Activated naive CD8-positive, alpha-beta T cell treated with anti-CD3 and anti-CD28 coated beads for 36 hours (primary cell): Measurements from ENCODE around the gene ENTHD1. TPM values are rescaled to one million over a fixed set of nuclear protein-coding genes. Genes with fewer than 3 reads are reported as not detected.

Source experiments
- DNase-seq: peaks from one replicate; pipeline ENCODE4 v3.0.0; 2021
- H3K27ac Mint-ChIP-seq: one replicate; pipeline ENCODE4 v1.8.0; 2022; ENCODE audit warnings: mild to moderate bottlenecking, moderate library complexity, mixed read lengths
- H3K27me3 Mint-ChIP-seq: one replicate; pipeline ENCODE4 v1.8.0; 2022; ENCODE audit warnings: mild to moderate bottlenecking, mixed read lengths
- H3K36me3 Mint-ChIP-seq: one replicate; pipeline ENCODE4 v1.8.0; 2021; ENCODE audit warnings: mild to moderate bottlenecking, mixed read lengths
- H3K4me1 Mint-ChIP-seq: one replicate; pipeline ENCODE4 v1.8.0; 2021; ENCODE audit warnings: mixed read lengths
- H3K4me3 Mint-ChIP-seq: one replicate; pipeline ENCODE4 v1.8.0; 2022; ENCODE audit warnings: mild to moderate bottlenecking, moderate library complexity, mixed read lengths
- H3K9me3 Mint-ChIP-seq: one replicate; pipeline ENCODE4 v1.8.0; 2022; ENCODE audit warnings: mixed read lengths
- total RNA-seq, 2 experiments: library from RNA; stranded (reverse); gene quantifications; one replicate each; pipeline ENCODE4 v1.2.3, GENCODE V29; 2021

ENTHD1 gene
- total RNA-seq, 2 experiments from 2014 or later, result 0.20 to 0.39 TPM

DNA sequence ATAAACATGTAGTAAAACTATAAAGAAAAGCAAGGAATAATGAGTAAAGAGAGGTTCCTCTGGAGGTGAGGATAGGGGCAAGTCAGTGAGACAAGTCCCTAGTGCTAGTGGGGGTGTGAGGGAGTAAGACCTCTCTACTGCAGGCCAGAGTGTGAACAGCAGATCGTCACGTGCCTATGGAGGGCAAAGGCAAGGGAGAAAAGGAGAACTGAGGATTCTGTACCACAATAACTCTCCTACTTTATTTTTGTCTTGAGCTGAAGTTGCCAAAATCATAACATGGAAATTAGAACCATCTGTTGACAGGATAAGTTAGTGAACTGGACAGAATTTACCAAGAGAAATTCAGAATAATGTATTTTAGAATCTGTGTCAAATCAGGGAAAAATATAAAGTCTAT is 77.6 kb downstream of the ENTHD1 start:
- H3K27ac Mint-ChIP-seq, result no peak overlapping the region
- H3K9me3 Mint-ChIP-seq, result no peaks in the 10 kb centered on the region
- H3K27me3 Mint-ChIP-seq, result peaks cover 7% of the 10 kb centered on the region
- H3K4me1 Mint-ChIP-seq, result no peaks in the 10 kb centered on the region
- no peak for DNase-seq
- H3K36me3 Mint-ChIP-seq, result no peaks in the 10 kb centered on the region
- H3K4me3 Mint-ChIP-seq, result no peak overlapping the region

DNA sequence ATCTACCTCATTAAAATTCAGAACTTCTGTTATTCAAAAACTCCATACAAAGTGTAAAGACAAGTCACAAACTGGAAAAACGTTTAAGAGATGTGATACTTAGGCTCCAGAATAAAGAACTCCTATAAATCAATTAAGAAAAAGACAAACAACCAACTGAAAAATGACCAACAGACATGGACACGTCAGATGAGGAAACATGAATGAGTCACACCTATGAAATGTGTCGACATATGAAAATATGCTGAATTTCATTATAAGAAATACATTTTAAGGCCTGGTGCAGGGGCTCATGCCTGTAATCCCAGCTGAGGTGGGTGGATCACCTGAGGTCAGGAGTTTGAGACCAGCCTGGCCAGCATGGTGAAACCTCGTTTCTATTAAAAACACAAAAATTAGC is 78.7 kb downstream of the ENTHD1 start:
- Mint-ChIP-seq H3K4me1 (peaks cover 4% of the 10 kb centered on the region), H3K36me3 (no peaks in the 10 kb centered on the region), H3K27me3 (peaks cover 7% of the 10 kb centered on the region), H3K27ac (no peak overlapping the region), H3K9me3 (no peaks in the 10 kb centered on the region), H3K4me3 (no peak overlapping the region)
- DNase-seq, result no peak

DNA sequence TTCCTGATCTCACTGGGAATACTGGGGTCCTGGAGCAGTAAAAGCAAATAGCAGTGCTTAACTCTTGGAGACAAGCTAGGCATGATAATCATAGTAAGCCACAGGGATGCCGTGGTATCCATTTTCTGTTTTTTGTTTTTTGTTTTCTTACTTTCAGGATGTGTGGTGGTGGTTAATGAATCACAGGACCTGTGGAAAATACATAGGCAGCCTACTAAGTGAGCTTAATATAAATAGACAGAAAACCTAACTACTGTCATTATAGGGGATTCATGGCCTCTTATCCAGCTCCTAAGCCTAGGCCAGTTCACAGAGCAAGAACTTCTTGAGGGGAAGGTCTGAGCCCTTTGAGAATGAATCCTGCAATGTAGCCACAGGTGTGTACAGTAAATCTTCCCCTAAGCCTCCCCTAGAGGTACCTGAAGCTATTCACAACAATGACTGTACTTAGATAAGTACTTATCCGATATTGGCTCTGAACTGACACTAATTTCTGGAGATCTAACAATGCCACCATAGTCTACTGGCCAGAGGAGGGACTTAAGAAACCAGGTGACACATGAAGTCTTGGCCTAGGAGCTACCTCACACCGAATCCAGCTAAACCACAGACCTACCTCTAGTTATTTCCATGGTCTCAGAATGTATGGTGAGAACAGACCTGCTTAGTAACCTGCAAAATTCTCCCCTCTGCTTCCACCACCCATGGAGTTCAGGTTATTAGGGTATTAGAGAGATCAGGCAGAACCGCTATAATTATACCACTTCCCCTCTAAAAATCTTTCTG is 83.6 kb downstream of the ENTHD1 start:
- peaks cover 15% of the 10 kb centered on the region for H3K4me1 Mint-ChIP-seq
- no peak for DNase-seq
- no peaks in the 10 kb centered on the region for H3K9me3 Mint-ChIP-seq

DNA sequence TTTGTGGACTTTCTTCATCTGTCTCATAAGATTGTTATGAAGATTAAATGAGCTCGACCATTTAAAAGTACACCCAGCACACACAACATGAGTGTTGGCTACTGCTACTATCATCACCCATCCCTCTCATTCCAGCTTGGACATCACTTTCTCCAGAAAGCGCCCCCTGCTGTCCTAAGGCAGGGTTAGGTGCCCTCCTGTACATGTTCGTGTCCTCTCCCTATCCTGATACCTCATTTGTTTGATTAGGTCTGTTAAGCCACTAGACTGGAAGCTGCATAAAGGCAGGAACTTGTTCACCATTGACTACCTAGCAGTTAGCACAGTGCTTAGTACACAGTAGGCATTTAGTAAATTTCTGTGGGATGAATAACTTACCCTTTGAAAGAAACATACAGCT is 85.5 kb downstream of the ENTHD1 start:
- Mint-ChIP-seq H3K4me1 (peaks cover 15% of the 10 kb centered on the region), H3K27me3 (peaks cover 14% of the 10 kb centered on the region), H3K4me3 (no peak overlapping the region), H3K36me3 (no peaks in the 10 kb centered on the region), H3K9me3 (no peaks in the 10 kb centered on the region), H3K27ac (no peak overlapping the region)
- DNase-seq, result peak; percentile 25

More for the DNA sequence above, 83.6 kb downstream of the ENTHD1 start:
- Mint-ChIP-seq H3K4me3 (no peak overlapping the region), H3K27me3 (peaks cover 14% of the 10 kb centered on the region), H3K36me3 (no peaks in the 10 kb centered on the region), H3K27ac (no peak overlapping the region)

- H3K36me3 Mint-ChIP-seq, result no peaks in the 10 kb centered on the region
- H3K27ac Mint-ChIP-seq, result no peak overlapping the region
- H3K9me3 Mint-ChIP-seq, result no peaks in the 10 kb centered on the region
Measured at GRCh38 chr22:39806109-39806508, 87.5 kb downstream of the ENTHD1 start.

GRCh38 chr22:39805117-39805516 is 88.4 kb downstream of the ENTHD1 start:
- Mint-ChIP-seq H3K4me3 (no peak overlapping the region), H3K36me3 (no peaks in the 10 kb centered on the region), H3K27me3 (peaks cover 12% of the 10 kb centered on the region), H3K27ac (no peak overlapping the region), H3K4me1 (peaks cover 12% of the 10 kb centered on the region), H3K9me3 (no peaks in the 10 kb centered on the region)
- no peak for DNase-seq

More at GRCh38 chr22:39806109-39806508, 87.5 kb downstream of the ENTHD1 start:
- Mint-ChIP-seq H3K27me3 (peaks cover 12% of the 10 kb centered on the region), H3K4me1 (peaks cover 15% of the 10 kb centered on the region), H3K4me3 (no peak overlapping the region)
- DNase-seq, result no peak

DNA sequence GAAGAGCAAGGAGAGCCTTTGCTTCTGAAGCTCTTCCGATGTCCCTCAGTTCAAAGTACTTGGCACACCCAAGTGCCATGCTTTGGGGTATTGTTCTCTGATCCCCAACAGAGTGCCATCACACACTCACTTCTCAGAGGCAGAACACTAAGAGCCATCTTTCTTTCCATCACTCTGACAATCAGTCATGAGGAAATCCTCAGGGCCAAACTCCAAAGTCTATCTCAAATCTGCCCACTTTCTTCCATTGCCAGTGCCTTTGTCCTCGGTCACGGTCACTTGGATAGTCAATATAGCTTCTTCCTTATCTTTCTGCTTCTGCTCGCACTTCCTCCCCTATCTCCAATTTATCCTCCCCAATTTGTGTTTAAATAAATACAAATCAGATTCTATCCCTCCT is 90.9 kb downstream of the ENTHD1 start:
- Mint-ChIP-seq H3K36me3 (peaks cover 2% of the 10 kb centered on the region), H3K9me3 (peaks cover 7% of the 10 kb centered on the region), H3K4me3 (no peak overlapping the region), H3K27me3 (peaks cover 5% of the 10 kb centered on the region), H3K4me1 (peaks cover 6% of the 10 kb centered on the region), H3K27ac (no peak overlapping the region)
- DNase-seq, result no peak

DNA sequence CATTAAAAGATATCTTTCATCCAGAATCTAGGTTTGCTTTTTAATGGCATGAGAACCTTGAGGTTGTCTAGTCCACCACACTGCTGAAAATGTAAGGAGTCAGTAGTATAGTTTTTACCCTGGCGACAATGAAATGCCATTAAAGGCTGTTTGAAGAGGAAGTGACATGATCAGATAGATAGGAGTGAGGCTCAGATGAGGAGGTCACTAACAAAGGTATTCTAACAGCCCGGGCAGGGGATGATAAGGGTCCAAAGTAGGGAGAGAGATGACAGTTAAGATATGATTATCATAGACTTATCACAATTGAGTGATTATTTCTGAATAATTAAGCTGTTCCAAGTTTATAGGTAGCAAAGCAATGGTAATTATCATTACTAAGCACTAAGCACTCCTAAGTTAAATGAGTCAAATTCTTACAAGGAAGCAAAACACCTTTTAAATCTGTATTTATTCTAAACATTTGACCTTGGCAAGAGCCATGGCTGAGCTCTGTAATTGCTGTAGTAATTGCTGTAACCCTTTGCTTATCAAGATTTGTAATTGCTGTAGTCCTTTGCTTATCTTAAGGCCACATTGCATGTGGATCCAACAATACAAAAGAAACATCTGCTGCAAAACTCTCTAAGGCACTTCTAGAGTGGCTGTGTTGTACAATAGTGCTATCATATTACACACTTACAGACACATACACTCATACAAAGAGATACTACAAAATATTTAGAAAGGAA is 92.6 kb downstream of the ENTHD1 start:
- Mint-ChIP-seq H3K9me3 (peaks cover 20% of the 10 kb centered on the region), H3K4me3 (no peak overlapping the region), H3K36me3 (peaks cover 7% of the 10 kb centered on the region), H3K4me1 (peaks cover 6% of the 10 kb centered on the region), H3K27me3 (peaks cover 5% of the 10 kb centered on the region), H3K27ac (no peak overlapping the region)
- DNase-seq, result no peak

DNA sequence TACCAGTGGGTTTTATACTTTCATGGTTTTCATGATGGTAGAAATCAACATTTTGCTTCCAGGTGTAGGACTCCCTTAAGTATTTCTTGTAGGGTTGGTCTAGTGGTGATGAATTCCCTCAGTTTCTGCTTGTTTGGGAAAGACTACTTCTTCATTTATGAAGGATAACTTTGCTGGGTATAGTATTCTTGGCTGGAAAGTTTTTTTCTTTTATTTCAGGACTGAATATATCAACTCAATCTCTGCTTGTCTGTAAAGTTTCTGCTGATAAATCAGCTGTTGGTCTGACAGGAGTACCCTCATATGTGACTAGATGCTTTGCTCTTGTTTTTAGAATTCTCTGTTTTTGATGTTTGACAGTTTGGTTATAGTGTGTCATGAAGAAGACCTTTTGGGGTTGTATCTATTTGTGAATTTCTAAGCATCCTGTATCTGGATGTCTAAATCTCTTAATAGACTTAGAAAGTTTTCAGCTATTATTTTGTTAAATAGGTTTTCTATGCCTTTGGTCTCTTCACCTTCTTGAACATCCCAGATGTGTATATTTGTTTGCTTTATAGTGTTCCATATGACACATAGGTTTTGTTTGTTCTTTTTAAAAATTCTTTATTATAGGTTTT is 95.9 kb downstream of the ENTHD1 start:
- H3K27ac Mint-ChIP-seq, result no peak overlapping the region
- no peaks in the 10 kb centered on the region for H3K27me3 Mint-ChIP-seq
- no peak overlapping the region for H3K4me3 Mint-ChIP-seq
- peaks cover 22% of the 10 kb centered on the region for H3K9me3 Mint-ChIP-seq
- H3K36me3 Mint-ChIP-seq, result peaks cover 8% of the 10 kb centered on the region
- H3K4me1 Mint-ChIP-seq, result no peaks in the 10 kb centered on the region
- no peak for DNase-seq

DNA sequence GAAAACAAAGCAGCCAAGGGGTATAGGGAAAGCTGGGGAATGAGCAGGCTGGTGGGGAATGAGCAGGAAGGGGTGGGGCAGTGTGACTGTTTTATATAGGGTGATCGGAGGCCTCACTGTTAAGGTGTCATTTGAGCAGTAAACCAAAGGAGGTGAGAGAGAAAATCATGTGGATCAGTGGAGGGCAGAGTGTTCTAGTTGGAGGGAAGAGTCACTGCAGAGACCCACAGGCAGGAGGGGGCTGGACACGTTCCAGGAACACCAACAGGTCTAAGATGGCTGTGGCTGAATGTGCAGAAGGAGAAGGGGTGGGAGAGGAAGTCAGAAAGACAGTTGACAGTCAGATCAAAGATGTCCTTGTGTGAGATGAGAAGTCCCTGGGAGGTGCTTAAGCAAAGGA is 103.8 kb downstream of the ENTHD1 start:
- no peaks in the 10 kb centered on the region for H3K9me3 Mint-ChIP-seq
- no peak overlapping the region for H3K4me3 Mint-ChIP-seq
- no peak for DNase-seq
- no peaks in the 10 kb centered on the region for H3K27me3 Mint-ChIP-seq
- no peak overlapping the region for H3K27ac Mint-ChIP-seq
- peaks cover 1% of the 10 kb centered on the region for H3K36me3 Mint-ChIP-seq
- H3K4me1 Mint-ChIP-seq, result peaks cover 2% of the 10 kb centered on the region

- DNase-seq, result no peak
Measured at GRCh38 chr22:39785232-39785631, 108.3 kb downstream of the ENTHD1 start.

DNA sequence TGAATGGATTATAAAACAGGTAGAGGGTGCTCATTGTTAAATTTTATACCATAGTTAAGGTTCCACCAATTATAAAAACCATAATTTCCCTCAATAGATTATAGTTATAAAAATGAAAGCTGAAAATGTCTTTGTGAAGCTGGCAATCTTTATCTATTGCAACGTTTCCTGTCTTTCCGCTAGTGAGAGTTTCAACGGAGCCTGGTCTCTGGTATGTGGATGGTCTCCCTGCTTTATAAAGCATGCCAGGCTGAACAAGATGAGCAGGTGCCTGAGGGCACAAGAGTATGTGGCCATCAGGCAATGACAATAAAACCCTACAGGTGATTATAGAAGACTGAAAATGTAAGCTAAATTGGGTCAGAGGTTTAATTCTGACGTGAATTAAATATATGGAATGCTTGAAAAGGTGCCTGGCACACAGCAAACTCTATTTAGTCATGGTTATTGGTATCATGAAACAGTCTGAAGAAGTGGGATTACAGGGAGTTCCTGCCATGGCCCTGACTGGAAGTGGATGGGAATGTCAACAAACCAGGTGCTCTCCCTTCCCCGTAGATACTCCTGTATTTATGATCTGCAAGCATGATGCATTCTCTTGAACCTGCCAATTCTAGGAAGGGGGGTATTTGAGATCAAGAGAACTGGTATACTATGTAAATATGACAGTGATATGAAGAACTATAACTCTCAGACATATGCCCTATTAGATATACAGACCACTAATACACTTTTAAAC is 115.7 kb downstream of the ENTHD1 start:
- Mint-ChIP-seq H3K36me3 (no peaks in the 10 kb centered on the region), H3K4me3 (no peak overlapping the region), H3K27ac (no peak overlapping the region), H3K27me3 (no peaks in the 10 kb centered on the region), H3K9me3 (no peaks in the 10 kb centered on the region), H3K4me1 (peaks cover 14% of the 10 kb centered on the region)
- DNase-seq, result no peak

More at GRCh38 chr22:39785232-39785631, 108.3 kb downstream of the ENTHD1 start:
- Mint-ChIP-seq H3K27ac (no peak overlapping the region), H3K9me3 (no peaks in the 10 kb centered on the region), H3K27me3 (no peaks in the 10 kb centered on the region), H3K4me1 (peaks cover 2% of the 10 kb centered on the region), H3K36me3 (no peaks in the 10 kb centered on the region), H3K4me3 (no peak overlapping the region)

DNA sequence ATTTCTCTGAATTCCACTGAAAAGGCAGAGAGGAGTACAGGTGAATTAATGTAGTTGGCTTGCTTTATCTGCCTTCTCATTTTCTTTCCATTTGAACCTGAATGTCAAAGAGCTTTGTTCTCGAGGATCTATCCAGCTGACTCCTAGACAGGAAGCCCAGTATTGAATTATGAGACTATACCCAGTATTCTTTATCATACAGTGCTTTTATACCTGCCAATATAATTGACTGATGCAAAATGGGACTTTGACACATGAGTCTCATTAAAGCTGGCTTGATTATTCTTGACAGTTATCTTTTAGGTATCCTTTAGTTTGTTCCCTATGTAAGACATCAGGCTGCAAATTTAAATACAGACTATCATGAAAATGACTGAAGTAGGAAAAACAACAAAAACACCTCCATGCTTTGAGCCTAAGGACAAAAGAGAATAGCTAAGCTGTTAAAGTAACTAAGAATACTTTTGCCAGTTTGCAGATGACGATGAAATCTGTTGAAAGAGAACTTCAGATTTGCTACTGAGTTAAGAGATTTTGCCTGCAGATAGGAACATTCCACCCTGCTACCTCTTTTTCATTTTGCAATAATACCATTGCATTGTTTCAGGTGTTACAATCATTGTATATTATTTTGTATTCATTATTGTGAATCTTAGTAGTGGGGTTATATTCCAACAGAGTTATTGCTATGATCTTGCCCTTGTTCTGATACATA is 117.1 kb downstream of the ENTHD1 start:
- peaks cover 14% of the 10 kb centered on the region for H3K4me1 Mint-ChIP-seq
- peaks cover 2% of the 10 kb centered on the region for H3K9me3 Mint-ChIP-seq
- H3K27me3 Mint-ChIP-seq, result no peaks in the 10 kb centered on the region
- H3K27ac Mint-ChIP-seq, result no peak overlapping the region
- H3K4me3 Mint-ChIP-seq, result no peak overlapping the region
- no peaks in the 10 kb centered on the region for H3K36me3 Mint-ChIP-seq
- DNase-seq, result no peak

DNA sequence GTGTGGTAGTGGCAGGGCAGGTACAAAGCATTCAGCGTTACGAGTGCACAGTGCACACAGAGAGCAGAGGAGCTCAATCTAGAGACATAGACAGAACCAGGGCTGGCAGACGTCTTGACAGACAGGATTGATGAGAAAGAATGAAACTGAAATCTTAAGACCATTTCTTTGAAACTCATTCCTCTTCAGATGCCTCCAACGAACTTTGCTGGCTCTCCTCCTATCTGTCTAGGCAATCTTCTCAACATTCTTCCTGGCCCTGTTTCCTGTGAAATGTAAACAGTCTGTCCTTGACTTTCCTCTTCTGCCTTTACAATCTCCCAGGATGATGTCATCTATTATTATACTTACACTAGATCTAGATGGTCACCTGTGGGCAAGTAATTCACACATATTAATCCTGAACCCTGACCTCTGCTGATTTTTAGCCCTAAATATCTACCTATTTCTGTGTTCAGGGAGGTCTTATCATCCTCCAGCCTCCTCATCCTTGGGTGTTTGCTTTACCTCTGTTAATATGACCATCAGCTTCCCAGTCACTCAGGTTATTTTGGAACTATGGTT is 119.5 kb downstream of the ENTHD1 start:
- Mint-ChIP-seq H3K27ac (peak overlapping the region; percentile 8), H3K36me3 (peaks cover 2% of the 10 kb centered on the region), H3K27me3 (peaks cover 6% of the 10 kb centered on the region), H3K9me3 (peaks cover 6% of the 10 kb centered on the region), H3K4me1 (peaks cover 14% of the 10 kb centered on the region), H3K4me3 (no peak overlapping the region)
- peak; percentile 31 for DNase-seq
